H1 (cell line): ENCODE data around the gene GGT6. TPM values are rescaled to one million over a fixed set of nuclear protein-coding genes. Genes with fewer than 3 reads are reported as not detected.

Source experiments
- CTCF ChIA-PET: fragments of 300-600 bp; sonication (Branson Sonifier 250); formaldehyde crosslinking; loops from one replicate; lab custom pipeline; 2021; ENCODE audit not compliant: partially characterized antibody; lab: Charles Lee
- POLR2A ChIA-PET: fragments of 300-600 bp; sonication (Branson Sonifier 250); formaldehyde crosslinking; loops from one replicate; lab custom pipeline; 2021; ENCODE audit warnings: inconsistent platforms; ENCODE audit not compliant: partially characterized antibody; lab: Charles Lee
- DNase-seq, 2 experiments: peaks; one replicate each; pipeline versions ENCODE4 v3.0.0 to v3.0.0-alpha.2; 2010 to 2022; ENCODE audit warnings: low spot score in 2 of 2, low read depth in 1 of 2, mixed read lengths in 1 of 2
- FAIRE-seq: peaks from 2 replicates; lab custom pipeline; 2011; peaks lifted over from hg19 to GRCh38; lab: Jason Lieb, UNC
- H2AFZ ChIP-seq: 2 replicates; pipeline ENCODE4 v1.8.1; 2012; ENCODE audit warnings: low read length, inconsistent platforms
- H2AK5ac ChIP-seq: 2 replicates; pipeline ENCODE4 v1.6.1; 2013; ENCODE audit warnings: low read depth, low read length
- H2BK120ac ChIP-seq: replicated peaks from 2 replicates; pipeline ENCODE3; 2013; ENCODE audit warnings: low read depth, low read length, inconsistent platforms
- H2BK12ac ChIP-seq: 2 replicates; pipeline ENCODE4 v1.6.1; 2013; ENCODE audit warnings: low read depth, low read length
- H2BK15ac ChIP-seq: 2 replicates; pipeline ENCODE4 v1.6.1; 2013; ENCODE audit warnings: low read length
- H2BK20ac ChIP-seq: 2 replicates; pipeline ENCODE4 v1.6.1; 2013; ENCODE audit warnings: low read length
- H2BK5ac ChIP-seq: 2 replicates; pipeline ENCODE4 v1.6.1; 2013; ENCODE audit warnings: low read depth, low read length
- H3K14ac ChIP-seq: 2 replicates; pipeline ENCODE4 v1.6.1; 2013; ENCODE audit warnings: inconsistent platforms; ENCODE audit not compliant: insufficient read length
- H3K18ac ChIP-seq: 2 replicates; pipeline ENCODE4 v1.6.1; 2013; ENCODE audit warnings: low read length; ENCODE audit errors: extremely low read depth
- H3K23ac ChIP-seq: 2 replicates; pipeline ENCODE4 v1.6.1; 2013; ENCODE audit warnings: inconsistent platforms; ENCODE audit not compliant: insufficient read length
- H3K23me2 ChIP-seq: 2 replicates; pipeline ENCODE4 v1.6.1; 2013; ENCODE audit warnings: low read depth, low read length
- H3K27ac ChIP-seq: 2 replicates; pipeline ENCODE4 v1.6.1; 2011; ENCODE audit warnings: low read depth, low read length, inconsistent platforms
- H3K27me3 ChIP-seq, 4 experiments: replicated peaks in 1 of 4; 1 replicate in 1 of 4; 2 replicates in 3 of 4; pipeline versions ENCODE4 v1.6.1 to v1.8.1; 2011 to 2013; ENCODE audit warnings: low read length in 3 of 4, mild to moderate bottlenecking in 3 of 4, inconsistent platforms in 2 of 4, mixed read lengths in 2 of 4, moderate library complexity in 1 of 4; ENCODE audit not compliant: control insufficient read depth in 3 of 4, insufficient read depth in 3 of 4; ENCODE audit errors: extremely low read depth in 1 of 4
- H3K36me3 ChIP-seq, 4 experiments: 2 replicates each; pipeline versions ENCODE4 v1.6.1 to v1.8.1; 2011 to 2013; ENCODE audit warnings: mild to moderate bottlenecking in 4 of 4, low read length in 3 of 4, moderate library complexity in 2 of 4, control low read depth in 1 of 4, inconsistent platforms in 1 of 4; ENCODE audit not compliant: insufficient read depth in 4 of 4, control insufficient read depth in 2 of 4
- H3K4ac ChIP-seq: replicated peaks from 2 replicates; pipeline ENCODE3; 2013; ENCODE audit warnings: low read length, low read depth, mixed read lengths, inconsistent platforms; ENCODE audit not compliant: insufficient read length
- H3K4me1 ChIP-seq, 4 experiments: replicated peaks in 1 of 4; 1 replicate in 1 of 4; 2 replicates in 3 of 4; pipeline versions ENCODE4 v1.6.1 to v1.8.1; 2011 to 2013; ENCODE audit warnings: low read length in 3 of 4, inconsistent platforms in 2 of 4, mixed read lengths in 1 of 4; ENCODE audit not compliant: insufficient read depth in 4 of 4, control insufficient read depth in 3 of 4
- H3K4me2 ChIP-seq, 2 experiments: 2 replicates each; pipeline versions ENCODE4 v1.6.1 to v1.8.1; 2011 to 2013; ENCODE audit warnings: low read depth in 2 of 2, low read length in 2 of 2, control low read depth in 1 of 2, inconsistent platforms in 1 of 2, mild to moderate bottlenecking in 1 of 2; ENCODE audit not compliant: insufficient read depth in 1 of 2
- H3K4me3 ChIP-seq, 4 experiments: fragments of 200-600, 300-600 bp in 1 of 4; sonication (generic), shearing (Covaris generic), sonication (Bioruptor Twin) in 1 of 4; 2 replicates each; pipeline versions ENCODE4 v1.5.1 to v1.8.1; 2011 to 2016; ENCODE audit warnings: low read length in 4 of 4, low read depth in 3 of 4, control low read depth in 2 of 4, inconsistent platforms in 2 of 4, mild to moderate bottlenecking in 2 of 4, mixed read lengths in 1 of 4, moderate library complexity in 1 of 4; ENCODE audit not compliant: insufficient read depth in 2 of 4; ENCODE audit errors: extremely low read depth in 1 of 4
- H3K56ac ChIP-seq: replicated peaks from 2 replicates; pipeline ENCODE3; 2013; ENCODE audit warnings: low read depth, mild to moderate bottlenecking, mixed read lengths, low read length, inconsistent platforms; ENCODE audit not compliant: insufficient read length
- H3K79me1 ChIP-seq: 2 replicates; pipeline ENCODE4 v1.6.1; 2013; ENCODE audit warnings: low read depth, low read length, control low read depth
- H3K79me2 ChIP-seq, 2 experiments: 2 replicates each; pipeline versions ENCODE4 v1.6.1 to v1.8.1; 2012 to 2013; ENCODE audit warnings: low read length in 2 of 2, mild to moderate bottlenecking in 2 of 2, inconsistent platforms in 1 of 2; ENCODE audit not compliant: insufficient read depth in 2 of 2, control insufficient read depth in 1 of 2
- H3K9ac ChIP-seq, 4 experiments: replicated peaks in 1 of 4; 1 replicate in 1 of 4; 2 replicates in 3 of 4; pipeline versions ENCODE4 v1.6.1 to v1.8.1; 2011 to 2013; ENCODE audit warnings: low read depth in 3 of 4, low read length in 3 of 4, control low read depth in 2 of 4, mild to moderate bottlenecking in 2 of 4, moderate library complexity in 2 of 4, inconsistent platforms in 1 of 4; ENCODE audit errors: extremely low read depth in 1 of 4
- H3K9me3 ChIP-seq, 2 experiments: 2 replicates each; pipeline versions ENCODE4 v1.6.1 to v1.8.1; 2012 to 2013; ENCODE audit warnings: mild to moderate bottlenecking in 2 of 2, moderate library complexity in 2 of 2, control low read depth in 1 of 2, inconsistent platforms in 1 of 2, low read depth in 1 of 2, low read length in 1 of 2, mixed read lengths in 1 of 2; ENCODE audit not compliant: insufficient read depth in 2 of 2
- H4K20me1 ChIP-seq, 2 experiments: replicated peaks in 1 of 2; 2 replicates each; pipeline versions ENCODE3 to v1.8.1; 2011 to 2013; ENCODE audit warnings: inconsistent platforms in 2 of 2, low read length in 2 of 2, mild to moderate bottlenecking in 1 of 2; ENCODE audit not compliant: insufficient read depth in 2 of 2, control insufficient read depth in 1 of 2
- H4K5ac ChIP-seq: 2 replicates; pipeline ENCODE4 v1.6.1; 2013; ENCODE audit warnings: low read length, low read depth, mixed read lengths, inconsistent platforms; ENCODE audit not compliant: insufficient read length
- H4K8ac ChIP-seq: 2 replicates; pipeline ENCODE4 v1.8.0; 2013; ENCODE audit warnings: mild to moderate bottlenecking, moderate library complexity, low read length, inconsistent platforms; ENCODE audit not compliant: insufficient read depth; ENCODE audit errors: extremely low read depth
- H4K91ac ChIP-seq: replicated peaks from 2 replicates; pipeline ENCODE3; 2013; ENCODE audit warnings: low read length, mixed read lengths, inconsistent platforms; ENCODE audit not compliant: insufficient read length
- CEBPB ChIP-seq: IDR thresholded peaks from 2 replicates; pipeline ENCODE4 v1.6.1; 2012; ENCODE audit warnings: low read depth, low read length
- CTCF ChIP-seq, 3 experiments: IDR thresholded peaks; 1 replicate in 2 of 3; 2 replicates in 1 of 3; pipeline versions ENCODE4 v1.5.1 to v1.6.1; 2011; ENCODE audit warnings: low read length in 3 of 3, mild to moderate bottlenecking in 3 of 3, inconsistent platforms in 2 of 3, low read depth in 1 of 3, moderate library complexity in 1 of 3; ENCODE audit not compliant: insufficient read depth in 1 of 3; ENCODE audit errors: control extremely low read depth in 1 of 3
- EZH2 ChIP-seq: fragments of 200-600 bp; sonication (generic); IDR thresholded peaks from 2 replicates; pipeline ENCODE4 v1.7.1; 2012; ENCODE audit warnings: low read depth, mild to moderate bottlenecking, moderate library complexity, low read length, inconsistent platforms; ENCODE audit not compliant: severe bottlenecking
- JUND ChIP-seq: IDR thresholded peaks from 2 replicates; pipeline ENCODE4 v1.6.1; 2011; ENCODE audit warnings: mild to moderate bottlenecking, improper control_type of control experiment, low read length
- PHF8 ChIP-seq: fragments of 200-600 bp; sonication (generic); conservative IDR thresholded peaks from 2 replicates; pipeline ENCODE4 v1.7.1; 2012; ENCODE audit warnings: low read depth, mild to moderate bottlenecking, inconsistent platforms, low read length, moderate library complexity
- POLR2AphosphoS5 ChIP-seq: IDR thresholded peaks from 2 replicates; pipeline ENCODE4 v1.6.1; 2011; ENCODE audit warnings: low read depth, low read length
- RAD21 ChIP-seq, 2 experiments: IDR thresholded peaks in 1 of 2; conservative IDR thresholded peaks in 1 of 2; 2 replicates each; pipeline ENCODE4 v1.6.1; 2011; ENCODE audit warnings: low read depth in 2 of 2, low read length in 2 of 2, improper control_type of control experiment in 1 of 2, inconsistent platforms in 1 of 2, mild to moderate bottlenecking in 1 of 2, moderate library complexity in 1 of 2
- SP2 ChIP-seq: IDR thresholded peaks from 2 replicates; pipeline ENCODE4 v1.6.1; 2012; ENCODE audit warnings: mild to moderate bottlenecking, low read length, inconsistent platforms
- WGBS, 2 experiments: shearing (Covaris generic) in 1 of 2; methylation state at CpG; one replicate each; pipeline versions ENCODE4 v1.1.6 to v1.1.7; 2013 to 2015; ENCODE audit warnings: low lambda C conversion rate in 2 of 2, mixed read lengths in 2 of 2, inconsistent platforms in 1 of 2, low coverage in 1 of 2, missing lambda C conversion rate in 1 of 2; ENCODE audit not compliant: insufficient replicate concordance in 2 of 2, insufficient coverage in 1 of 2, insufficient read length in 1 of 2; ENCODE audit errors: extremely low coverage in 1 of 2, missing lambda C conversion rate in 1 of 2; 5-methylcytosine and 5-hydroxymethylcytosine counted together
- polyA plus RNA-seq, 7 experiments: library from polyadenylated mRNA; depleted of rRNA in 3 of 7; stranded (reverse) in 5 of 7; unstranded in 2 of 7; fragments of >200 nt in 5 of 7; fragments of 200-250 nt in 2 of 7; gene quantifications; 1 replicate in 5 of 7; 2 replicates in 1 of 7; 4 replicates in 1 of 7; pipeline versions ENCODE4 v1.2.1 to v1.2.3, GENCODE V29; 2011 to 2013; ENCODE audit warnings: missing spikeins in 2 of 7, mixed read lengths in 2 of 7
- total RNA-seq: library from RNA; stranded (reverse); fragmentation: NEBNext Ultra II Directional; extraction: Animal tissue kit (Norgen Biotek cat#: 25700); gene quantifications from 2 replicates; pipeline ENCODE4 v1.2.1, GENCODE V29; 2021

GGT6 gene
- total and polyA plus RNA-seq, 2 of the 8 experiments (the other 6 are each of a cell fraction or from before 2014, with no cell fraction given): 0.18 TPM; not detected in 1

GRCh38 chr17:4540224-4540651, 20.1 kb downstream of the GGT6 start:
- H4K5ac ChIP-seq: no peak overlapping the region
- H4K91ac ChIP-seq: no peak overlapping the region
- no peak overlapping the region; the same call in 1 of the 2 replicates for H4K8ac ChIP-seq
- CTCF ChIA-PET: interaction anchor here (0.7 to 3.6 kb wide), 11 partner anchors 12 to 127 kb away, joined by 3 to 15 read pairs (median 3); no protein-coding TSS in a partner anchor
- no peaks in the 10 kb centered on the region for H3K79me1 ChIP-seq
- no peak overlapping the region; the same call in 1 of the 2 replicates for H2BK12ac ChIP-seq
- WGBS, 2 experiments: 87% methylated on average over 10 of the region's 14 CpGs; no CpG with 5 or more reads in 1 of the 2 experiments
- POLR2A ChIA-PET: interaction anchor here (0.6 to 37.1 kb wide), 4 partner anchors 7 to 724 kb away, joined by 3 to 546 read pairs (median 274); partner anchors contain the start of genes GGT6 and MYBBP1A
- peaks cover 4% of the 10 kb centered on the region; the same call in 1 of the 2 replicates for H3K23me2 ChIP-seq
- H3K4me3 ChIP-seq: no peak overlapping the region
- no peak overlapping the region for H2AK5ac ChIP-seq
- H3K56ac ChIP-seq: no peak overlapping the region
- H3K4ac ChIP-seq: no peak overlapping the region
- no peak overlapping the region for H2BK5ac ChIP-seq
- no peak overlapping the region for H2BK20ac ChIP-seq
- no peak overlapping the region for H2BK120ac ChIP-seq
- H3K9ac ChIP-seq: no peak overlapping the region
- H3K23ac ChIP-seq: no peak overlapping the region
- no peak overlapping the region for H3K14ac ChIP-seq
- DNase-seq (no peak), FAIRE-seq (no peak)
- H3K36me3 ChIP-seq: peaks cover 23 to 66% (median 40%) of the 10 kb centered on the region in 4 experiments; a peak in 7 of 8 replicates
- no peaks in the 10 kb centered on the region for H3K9me3 ChIP-seq
- H3K27me3 ChIP-seq: peaks cover 0 to 4% (median 0%) of the 10 kb centered on the region in 4 experiments; a peak in 2 of 7 replicates
- no peak overlapping the region for H3K4me2 ChIP-seq
- peaks cover 11 to 37% of the 10 kb centered on the region in 2 experiments for H4K20me1 ChIP-seq
- TF ChIP-seq CEBPB: no peak
- no peak for TF ChIP-seq JUND
- TF ChIP-seq CTCF (IDR thresholded peaks at IDR 0.05; ENCODE audit: control extremely low read depth in 1 of 3, insufficient read depth in 1 of 3, low read depth in 1 of 3, low read length in 3 of 3): peak; percentile 46 to 96 (median 56)
- TF ChIP-seq RAD21 (IDR thresholded peaks at IDR 0.05 in 1 of 2, conservative IDR thresholded peaks at IDR 0.05 in 1 of 2; ENCODE audit: low read depth in 2 of 2, low read length in 2 of 2): peak; percentile 28 to 50
- no peak for TF ChIP-seq EZH2
- TF ChIP-seq PHF8: no peak
- no peak for TF ChIP-seq SP2
- TF ChIP-seq POLR2AphosphoS5: peak; percentile 41; the same call in 1 of the 2 replicates
- peaks cover 0 to 19% (median 14%) of the 10 kb centered on the region in 4 experiments; a peak in 6 of 7 replicates for H3K4me1 ChIP-seq
- H2BK15ac ChIP-seq: no peak overlapping the region
- H3K79me2 ChIP-seq: no peaks in the 10 kb centered on the region
- no peak overlapping the region for H2AFZ ChIP-seq
- no peak overlapping the region for H3K18ac ChIP-seq
- no peak overlapping the region for H3K27ac ChIP-seq
